ENCODE measurements around the gene MAP4K1.
"Not testable (repeated sequence)": the region's sequence is repeated elsewhere in the genome, so short reads cannot be mapped to it uniquely, and the experiment has no call there.

MAP4K1 gene

DNA sequence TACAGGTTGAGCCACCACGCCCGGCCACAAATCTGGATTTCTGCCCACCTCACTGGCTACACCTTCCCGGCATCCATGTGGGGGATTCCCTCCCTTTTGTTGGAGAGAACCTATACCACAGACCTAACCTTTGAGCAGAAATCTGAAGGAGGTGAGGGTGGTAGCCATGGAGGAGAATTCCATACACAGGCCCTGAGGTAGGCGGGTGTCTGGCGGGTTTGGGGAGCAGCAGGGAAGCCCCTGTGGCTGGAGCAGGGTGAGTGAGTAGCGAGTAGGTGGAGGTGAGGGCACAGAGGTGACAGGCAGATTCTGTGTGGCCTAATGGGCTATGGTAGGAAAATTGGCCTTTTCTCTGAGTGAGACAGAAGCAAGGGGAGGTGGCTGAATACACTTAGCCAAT, 11.8 kb upstream of the MAP4K1 start:
- no peak for DNase-seq (ENCODE audit: low read depth in 4 of 4, low spot score in 1 of 4)

DNA sequence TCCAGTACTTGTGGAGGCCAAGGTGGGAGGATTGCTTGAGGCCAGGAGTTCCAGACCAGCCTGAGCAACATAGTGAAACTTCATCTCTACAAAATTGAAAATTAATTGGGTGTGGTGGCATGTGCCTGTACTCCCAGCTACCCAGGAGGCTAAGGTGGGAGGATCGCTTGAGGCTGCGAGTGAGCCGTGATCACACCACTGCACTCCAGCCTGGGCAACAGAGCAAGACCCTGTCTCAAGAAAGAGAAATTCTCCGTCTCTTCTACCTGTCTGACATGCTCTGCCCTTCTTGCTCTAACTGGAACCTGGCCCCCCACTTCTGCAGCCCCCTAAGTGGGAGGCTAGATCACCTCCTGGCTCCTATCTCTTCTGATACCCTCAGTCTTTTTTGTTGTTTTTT, 8.6 kb upstream of the MAP4K1 start:
- no peak for DNase-seq (ENCODE audit: low read depth in 4 of 4, low spot score in 1 of 4)

DNA sequence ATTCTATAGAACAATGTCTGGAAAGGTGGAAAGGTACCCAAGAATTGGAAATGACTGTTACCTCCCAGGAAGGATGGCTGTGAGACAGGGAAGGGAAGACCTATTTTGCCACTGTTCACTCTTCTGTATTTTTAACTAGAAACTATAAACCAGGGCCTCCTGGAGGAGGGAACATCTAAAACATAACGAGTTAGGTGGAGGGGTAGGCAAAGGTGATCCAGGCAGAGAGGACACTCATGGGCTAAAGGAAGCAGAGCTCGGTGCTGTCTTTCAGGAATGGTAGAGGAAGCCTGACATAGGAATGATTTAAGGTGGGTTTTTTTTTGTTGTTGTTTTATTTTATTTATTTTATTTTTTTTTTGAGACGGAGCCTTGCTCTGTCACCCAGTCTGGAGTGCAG, 7.1 kb upstream of the MAP4K1 start:
- DNase-seq (ENCODE audit: low read depth in 4 of 4, low spot score in 1 of 4), result no peak

DNA sequence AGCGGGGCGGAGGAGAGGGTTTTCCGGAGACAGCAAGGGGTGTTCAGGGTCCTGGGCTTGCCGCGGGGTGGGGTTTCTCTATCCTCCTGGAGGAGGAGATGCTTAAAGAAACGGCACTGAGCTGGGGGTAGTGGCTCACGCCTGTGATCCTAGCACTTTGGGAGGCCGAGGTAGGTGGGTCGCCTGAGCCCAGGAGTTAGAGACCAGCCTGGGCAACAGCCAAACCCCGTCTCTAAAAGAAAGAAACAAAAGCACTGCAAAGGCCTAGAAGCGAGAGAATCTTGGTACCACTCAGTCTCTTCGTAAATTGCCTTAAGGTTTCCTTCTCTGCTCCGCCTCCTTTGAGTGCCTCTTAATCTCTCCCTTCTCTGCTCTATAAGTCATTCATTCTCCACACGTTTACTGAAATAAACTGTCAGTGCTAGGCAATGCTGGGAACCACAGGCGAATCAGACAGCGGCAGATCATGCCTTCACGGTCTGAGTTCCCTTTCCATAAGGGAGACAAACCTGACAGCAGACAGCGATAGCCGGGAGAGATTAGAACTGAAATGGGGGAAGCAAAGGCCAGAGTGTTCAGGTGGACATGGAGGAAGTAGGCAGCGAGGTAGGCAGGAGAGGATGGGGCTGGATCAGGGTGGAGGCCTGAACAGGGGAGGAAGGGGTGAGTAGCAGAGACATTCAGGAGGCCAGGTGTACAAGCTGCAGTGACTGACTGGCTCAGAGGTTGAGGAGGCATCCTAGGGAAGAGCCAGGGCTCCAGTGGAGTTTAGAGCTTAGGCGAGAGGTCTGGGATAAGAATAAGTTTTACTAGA, 1.8 kb upstream of the MAP4K1 start:
- no peak for DNase-seq (ENCODE audit: low read depth in 4 of 4, low spot score in 1 of 4)

DNA sequence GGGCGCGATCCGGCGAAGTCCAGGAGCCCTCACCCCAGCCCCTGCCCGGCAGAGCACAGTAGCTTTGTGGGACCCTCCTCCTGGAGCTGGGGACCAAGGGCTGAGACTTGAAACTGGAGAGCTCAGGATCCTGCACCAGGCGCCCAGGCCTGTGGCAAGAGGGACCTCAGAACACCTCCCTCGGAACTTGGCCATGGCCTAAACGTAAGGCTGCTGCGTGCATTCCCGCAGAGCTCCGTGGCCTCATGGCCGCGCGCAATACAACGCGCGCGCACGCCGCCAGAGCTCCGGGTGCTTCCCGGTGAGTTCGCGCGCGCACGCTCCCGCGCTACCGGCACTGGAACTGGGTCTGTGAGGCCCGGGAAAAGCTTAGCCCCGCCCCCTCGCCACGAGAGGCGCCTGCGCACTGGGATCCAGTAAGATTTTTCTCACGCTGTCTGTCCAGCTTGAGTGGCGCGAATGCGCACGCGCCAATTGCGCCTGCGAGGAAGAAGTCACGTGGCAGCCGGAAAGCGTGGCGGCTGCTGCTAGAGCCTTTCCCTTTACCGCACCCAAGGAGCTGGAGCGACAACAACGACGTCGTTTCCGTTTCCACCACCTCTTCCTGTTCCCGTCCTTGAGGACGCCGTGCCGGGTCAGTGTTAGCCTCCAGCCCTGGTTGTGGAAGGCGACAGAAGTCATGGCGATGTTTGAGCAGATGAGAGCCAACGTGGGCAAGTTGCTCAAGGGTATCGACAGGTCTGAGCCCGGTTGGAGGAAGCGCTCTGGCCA, 1.0 kb upstream of the MAP4K1 start, which contains the start of gene EIF3K:
Gene EIF3K (plus strand): TSS at position 599 of the 771 bp plus-strand sequence. CDS start 81 bp downstream, at position 680.
- DNase-seq (ENCODE audit: low read depth in 4 of 4, low spot score in 1 of 4), result peak; percentile 95 to 99 (median 98)

DNA sequence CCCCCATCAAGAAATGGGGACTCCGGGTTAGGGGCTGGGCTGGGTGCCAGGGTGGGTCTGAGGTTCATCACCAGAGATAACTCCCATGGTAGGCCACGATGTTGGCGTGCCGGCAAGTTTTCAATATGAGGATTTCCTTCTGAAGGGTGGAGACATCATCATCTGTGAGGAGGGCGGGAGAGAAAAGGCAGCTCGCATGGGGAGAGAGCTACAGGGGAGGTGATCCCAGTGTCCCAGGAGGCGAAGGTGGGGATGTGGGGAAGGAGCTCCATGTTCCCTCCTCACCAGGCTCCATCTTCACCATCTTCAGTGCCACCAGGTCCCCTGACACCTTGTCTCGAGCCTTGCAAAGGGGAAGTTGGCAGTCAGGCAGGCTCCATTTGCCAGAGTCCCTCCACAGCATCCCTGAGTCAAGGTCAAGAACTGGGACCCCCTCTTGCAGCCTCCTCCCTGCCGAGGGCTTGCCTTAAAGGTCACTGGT, 430 bp downstream of the MAP4K1 start:
- DNase-seq (ENCODE audit: low read depth in 4 of 4, low spot score in 1 of 4), result peak in 1 of 4 experiments; percentile 16

DNA sequence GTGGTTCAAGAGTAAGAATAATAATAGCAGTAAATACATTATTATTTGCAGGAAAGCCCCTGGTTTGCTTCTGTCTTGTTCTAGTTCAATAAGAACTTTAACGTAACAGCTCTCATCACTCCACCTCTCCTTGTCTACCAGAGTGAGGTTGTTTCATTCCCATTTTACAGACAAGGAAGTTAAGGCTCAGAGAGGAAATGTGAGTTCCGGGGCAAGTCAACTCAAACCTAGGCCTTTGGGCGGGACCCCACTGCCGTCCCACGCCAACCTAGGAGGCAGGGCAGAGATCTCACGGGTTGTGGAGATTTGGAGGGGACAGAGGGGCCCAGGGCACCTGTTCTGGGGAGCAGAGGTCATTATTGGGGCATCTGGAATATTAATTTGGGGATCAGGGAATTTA, 1.5 kb downstream of the MAP4K1 start:
- DNase-seq (ENCODE audit: low read depth in 4 of 4, low spot score in 1 of 4), result no peak

DNA sequence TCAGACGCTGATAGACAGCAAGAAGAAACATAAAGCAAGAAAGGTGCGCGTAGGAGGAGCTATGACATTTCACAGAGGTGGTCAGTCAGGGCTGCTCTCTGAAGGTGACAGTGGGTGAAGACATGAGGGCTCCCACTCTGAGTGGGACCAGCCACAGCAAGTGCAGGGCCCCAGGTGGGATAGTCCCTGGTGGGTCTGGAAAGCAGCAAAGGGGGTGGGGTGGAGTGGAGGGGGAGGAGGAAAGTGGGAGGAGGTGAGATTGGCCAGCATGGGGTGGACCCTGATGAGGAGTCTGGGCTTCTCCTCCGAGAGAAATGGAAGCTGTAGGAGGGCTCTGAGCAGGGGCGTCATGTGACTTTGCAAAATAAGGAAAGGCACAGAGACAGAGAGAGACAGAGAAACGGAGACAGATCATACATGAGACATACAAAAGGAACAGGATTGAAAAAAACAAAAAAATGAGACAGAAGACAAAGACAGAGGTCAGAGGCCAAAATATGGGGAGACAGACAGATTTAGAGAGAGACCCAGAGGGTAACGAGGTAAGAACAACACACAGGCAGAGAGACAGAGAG, 2.7 kb downstream of the MAP4K1 start:
- DNase-seq (ENCODE audit: low read depth in 4 of 4, low spot score in 1 of 4), result no peak

DNA sequence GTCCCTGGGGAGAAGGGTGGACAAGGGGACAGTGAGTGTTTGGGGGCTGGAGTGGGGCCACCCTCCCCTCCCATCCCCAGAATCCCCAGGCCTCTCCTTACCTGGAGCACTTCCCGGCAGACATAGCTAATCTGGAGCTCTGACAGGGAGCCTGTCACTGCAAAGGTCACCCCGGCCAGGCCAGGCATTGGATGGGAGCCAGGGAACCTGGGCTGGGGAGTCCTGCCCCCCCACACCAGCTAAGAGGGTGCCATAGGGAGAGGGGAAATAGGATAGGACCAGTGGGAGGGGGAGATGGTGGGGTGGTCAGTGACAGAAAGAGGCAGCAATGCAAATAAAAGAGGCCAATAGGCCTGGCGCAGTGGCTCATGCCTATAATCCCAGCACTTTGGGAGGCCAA, 3.5 kb downstream of the MAP4K1 start:
- DNase-seq (ENCODE audit: low read depth in 4 of 4, low spot score in 1 of 4), result no peak

DNA sequence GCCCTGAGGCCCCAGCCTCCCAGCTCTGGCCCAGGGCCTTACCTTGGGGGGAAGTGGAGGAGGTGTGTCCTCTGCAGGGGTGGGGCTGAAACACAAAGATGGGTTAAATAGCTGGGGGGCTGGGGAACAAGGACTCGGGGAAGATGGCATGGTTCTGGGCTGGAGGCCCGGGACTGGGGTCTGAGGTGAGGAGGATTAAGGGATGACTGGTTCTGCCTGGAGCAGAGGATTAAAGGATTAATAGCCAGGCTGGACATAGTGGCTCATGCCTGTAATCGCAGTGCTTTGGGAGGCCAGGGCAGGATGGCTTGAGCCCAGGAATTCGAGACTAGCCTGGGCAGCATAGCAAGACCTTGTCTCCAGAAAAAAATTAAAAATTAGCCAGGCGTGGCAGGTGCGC, 11.6 kb downstream of the MAP4K1 start:
- no peak for DNase-seq (ENCODE audit: low read depth in 4 of 4, low spot score in 1 of 4)

DNA sequence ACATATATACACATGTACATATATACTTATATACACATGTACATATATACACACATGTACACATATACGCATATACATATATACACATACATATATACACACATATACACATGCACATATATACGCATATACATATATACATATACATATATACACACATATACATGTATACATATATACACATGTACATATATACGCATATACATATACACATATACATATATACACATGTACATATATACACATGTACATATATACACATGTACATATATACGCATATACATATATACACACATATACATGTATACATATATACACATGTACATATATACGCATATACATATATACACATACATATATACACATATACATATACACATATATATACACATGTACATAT, 14.9 kb downstream of the MAP4K1 start:
- not testable (repeated sequence) for DNase-seq (ENCODE audit: low read depth in 4 of 4, low spot score in 1 of 4)

DNA sequence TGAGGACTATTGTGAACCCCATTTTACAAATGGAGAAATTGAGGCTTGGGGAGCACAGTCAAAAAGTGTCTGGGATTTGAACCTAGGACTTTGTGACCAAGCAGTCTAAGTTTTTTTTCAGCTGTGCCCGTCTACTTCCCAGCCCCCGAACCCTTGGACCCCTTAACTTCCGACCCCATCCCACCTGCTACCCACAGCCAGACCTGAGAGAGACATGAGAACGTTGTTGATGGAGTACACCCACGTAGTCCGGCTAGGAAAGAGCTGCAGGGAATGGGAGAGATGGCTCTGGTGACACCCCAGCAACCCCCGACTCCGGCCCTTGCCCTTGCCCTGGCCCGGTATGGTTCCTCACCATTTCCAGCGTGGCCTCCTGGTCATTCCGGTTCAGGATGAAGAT, 18.0 kb downstream of the MAP4K1 start:
- DNase-seq (ENCODE audit: low read depth in 4 of 4, low spot score in 1 of 4), result no peak

DNA sequence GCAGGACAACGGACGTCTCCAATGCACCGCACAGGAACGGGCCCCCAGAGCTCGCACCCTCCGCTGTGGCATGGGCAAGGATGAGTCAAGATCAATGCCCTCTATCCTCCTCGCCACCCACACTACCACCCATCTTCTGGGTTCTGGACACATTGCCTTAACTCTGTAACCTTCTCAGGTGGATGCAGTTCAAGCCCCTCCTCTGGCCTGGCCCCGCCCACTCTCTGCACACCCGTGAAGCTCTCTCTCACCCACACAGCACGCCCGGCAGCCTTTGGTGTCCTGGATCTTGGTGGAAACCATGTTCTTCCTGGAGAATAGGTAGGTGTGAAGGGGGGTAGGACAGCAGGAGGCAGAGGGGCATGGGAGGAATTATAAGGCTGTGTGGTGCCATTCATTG, 20.7 kb downstream of the MAP4K1 start:
- DNase-seq (ENCODE audit: low read depth in 4 of 4, low spot score in 1 of 4), result no peak

DNA sequence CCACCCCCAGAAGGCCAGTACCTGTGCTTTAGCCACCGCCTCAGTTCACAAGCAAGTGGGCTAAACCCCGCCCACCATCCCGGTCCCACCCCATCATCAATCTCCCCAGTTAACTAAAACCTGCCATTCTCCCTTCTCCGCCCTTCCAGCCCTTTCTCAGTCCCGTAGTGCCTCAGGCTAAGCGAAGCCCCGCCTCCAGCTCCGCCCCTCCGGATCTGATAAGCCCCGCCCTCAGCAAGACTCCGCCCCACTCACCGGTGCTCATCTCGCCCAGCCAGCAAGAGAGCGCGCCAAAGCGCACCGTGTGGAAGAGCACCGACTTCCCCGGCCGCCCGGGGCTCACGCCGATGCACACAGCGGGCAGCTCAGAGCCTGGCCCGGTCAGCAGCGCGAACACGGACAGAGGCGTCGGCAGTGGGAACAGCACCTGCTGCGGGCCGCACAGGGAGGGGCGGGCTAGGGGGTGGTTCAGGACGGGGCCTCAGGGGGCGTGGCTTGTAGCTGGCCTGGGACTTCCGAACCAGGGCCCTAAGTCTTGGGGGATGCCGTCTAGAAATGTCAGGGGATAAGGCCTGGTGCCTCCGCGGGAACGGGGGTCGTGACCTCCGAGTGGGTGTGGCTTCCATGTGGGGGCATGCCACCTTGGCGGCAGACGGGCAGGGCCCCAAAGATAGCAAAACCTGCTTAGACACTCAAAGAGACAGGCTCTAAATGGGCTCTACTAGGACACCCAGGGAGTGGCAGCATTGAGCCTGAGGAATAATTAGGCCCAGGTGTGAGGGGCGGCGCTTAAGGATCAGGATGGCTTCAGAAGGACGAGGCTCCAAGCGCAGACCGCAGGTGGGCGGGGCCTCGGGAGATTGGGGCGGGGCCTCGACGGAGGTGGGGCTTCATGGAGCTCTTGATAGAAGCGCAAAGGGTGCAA, 21.4 kb downstream of the MAP4K1 start:
- DNase-seq (ENCODE audit: low read depth in 4 of 4, low spot score in 1 of 4), result peak in 1 of 4 experiments; percentile 11

DNA sequence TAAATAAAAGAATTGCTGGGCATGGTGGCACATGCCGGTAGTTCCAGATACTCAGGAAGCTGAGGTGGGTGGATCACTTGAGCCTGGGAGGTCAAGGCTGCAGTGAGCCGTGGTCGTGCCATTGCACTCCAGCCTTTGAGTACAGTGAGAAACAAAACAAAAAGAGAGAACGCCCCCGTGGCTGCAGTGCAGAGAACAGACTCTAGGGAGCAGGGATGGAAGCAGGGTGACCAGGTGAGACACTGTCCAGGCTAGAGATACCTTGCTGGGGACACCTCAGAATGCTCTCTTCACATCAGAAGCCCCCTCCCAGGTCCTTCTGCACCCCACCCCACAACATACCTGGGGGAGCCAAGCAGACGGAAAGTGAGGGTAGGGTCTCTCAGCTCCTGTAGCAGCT, 24.8 kb downstream of the MAP4K1 start:
- DNase-seq (ENCODE audit: low read depth in 4 of 4, low spot score in 1 of 4), result no peak

DNA sequence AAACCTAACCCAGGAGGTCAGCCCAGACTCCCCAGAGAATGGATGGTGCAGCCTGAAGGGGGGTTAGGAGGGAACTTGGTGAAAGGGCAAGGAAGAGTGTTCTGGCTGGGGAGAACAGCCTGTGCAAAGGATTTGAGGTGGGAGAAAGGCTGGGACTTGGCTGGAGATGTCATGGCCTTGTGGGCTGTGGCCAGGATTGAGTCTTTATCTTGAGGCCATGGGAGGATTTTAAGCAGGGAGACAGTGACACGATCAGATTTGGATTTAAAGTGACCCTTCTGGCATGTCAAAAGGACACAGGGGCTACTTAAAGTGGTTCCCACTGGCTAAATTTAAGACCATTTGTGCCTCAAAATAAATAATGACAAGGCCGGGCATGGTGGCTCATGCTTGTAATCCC, 29.7 kb downstream of the MAP4K1 start:
- no peak for DNase-seq (ENCODE audit: low read depth in 4 of 4, low spot score in 1 of 4)

DNA sequence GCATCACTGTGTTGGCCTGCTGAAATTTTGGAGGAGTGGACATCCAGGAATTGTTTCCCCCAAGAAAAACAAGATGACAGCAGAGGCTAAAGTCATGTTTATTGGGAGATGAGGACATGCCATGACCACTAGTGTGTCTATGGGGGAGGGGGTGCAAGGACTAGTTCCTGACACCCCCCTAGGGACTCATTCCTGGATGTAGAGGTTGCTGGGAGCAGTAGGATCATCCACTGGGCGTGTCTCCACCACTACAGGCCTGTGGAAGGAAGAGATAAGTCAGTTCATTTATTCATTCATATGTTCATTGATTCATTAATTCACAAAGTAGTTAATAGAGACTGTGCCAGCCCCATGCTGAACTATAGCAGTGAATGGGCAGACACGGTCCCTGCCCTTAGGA, 30.2 kb downstream of the MAP4K1 start:
- no peak for DNase-seq (ENCODE audit: low read depth in 4 of 4, low spot score in 1 of 4)

DNA sequence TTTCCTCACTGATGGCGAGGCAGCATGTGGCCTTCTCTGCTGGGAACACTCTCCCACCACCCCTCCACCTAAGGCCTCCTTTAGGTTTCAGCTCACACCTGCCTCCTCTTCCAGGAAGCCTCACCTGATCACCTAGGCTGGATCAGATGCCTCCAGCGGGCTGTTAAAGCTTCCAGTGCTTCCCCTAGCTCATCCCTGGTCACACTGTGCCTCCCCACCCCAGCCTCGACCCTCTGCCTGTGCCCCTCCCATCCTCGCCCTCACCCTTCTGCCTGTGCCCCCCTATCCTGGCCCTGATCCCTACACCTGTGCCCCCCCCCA, 33.8 kb downstream of the MAP4K1 start:
- no peak for DNase-seq (ENCODE audit: low read depth in 4 of 4, low spot score in 1 of 4)

DNA sequence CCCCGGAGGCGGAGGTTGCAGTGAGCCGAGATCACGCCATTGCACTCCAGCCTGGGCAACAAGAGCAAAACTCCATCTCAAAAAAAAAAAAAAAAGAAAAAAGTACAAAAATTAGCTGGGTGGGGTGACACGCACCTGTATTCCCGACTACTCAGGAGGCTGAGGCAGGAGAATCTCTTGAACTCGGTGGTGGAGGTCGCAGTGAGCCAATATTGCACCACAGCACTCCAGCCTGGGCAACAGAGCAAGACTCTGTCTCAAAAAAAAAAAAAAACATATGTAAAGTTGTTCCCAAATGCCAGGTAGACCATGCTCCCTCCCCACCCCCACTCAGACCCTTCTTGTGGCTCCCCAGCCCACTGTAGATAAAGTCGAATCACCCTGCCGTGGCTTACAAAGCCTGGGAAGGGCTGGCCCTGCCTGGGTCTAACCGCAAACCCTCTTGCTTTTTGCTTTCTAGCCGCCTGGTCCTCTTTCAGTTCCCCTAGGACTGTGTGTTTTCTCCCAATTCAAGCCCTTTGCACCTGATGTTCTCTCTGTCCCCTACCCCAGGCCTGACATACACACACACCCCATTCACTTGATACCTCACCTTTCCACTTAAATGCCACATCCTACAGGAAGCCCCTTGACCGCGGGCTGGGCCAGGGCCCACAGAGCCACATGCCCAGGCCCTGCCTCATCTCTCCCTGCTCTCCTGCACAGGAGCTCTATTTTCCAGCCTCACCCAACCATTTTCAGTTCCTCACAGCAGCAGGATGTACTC, 34.4 kb downstream of the MAP4K1 start:
- no peak for DNase-seq (ENCODE audit: low read depth in 4 of 4, low spot score in 1 of 4)

DNA sequence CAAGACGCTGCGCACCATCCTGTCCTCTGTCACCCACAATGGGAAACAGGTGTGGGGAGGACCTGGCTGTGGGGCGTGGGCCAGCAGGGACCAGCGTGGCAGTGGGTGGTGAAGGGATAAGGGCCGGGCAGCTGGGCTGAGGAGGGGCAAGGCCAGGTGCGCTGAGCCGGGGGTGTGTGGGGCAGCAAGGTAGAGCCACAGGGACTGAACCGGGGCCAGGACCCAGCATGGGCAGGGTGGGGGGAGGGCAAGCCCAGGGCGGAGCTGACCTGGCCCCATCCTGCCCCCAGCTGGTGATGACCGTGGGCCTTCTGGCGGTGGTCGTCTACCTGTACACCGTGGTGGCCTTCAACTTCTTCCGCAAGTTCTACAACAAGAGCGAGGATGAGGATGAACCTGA, 37.7 kb downstream of the MAP4K1 start:
- no peak for DNase-seq (ENCODE audit: low read depth in 4 of 4, low spot score in 1 of 4)
